ENCODE results near the gene SLC38A7.
A peak's percentile ranks its signal among the peaks of the same experiment; 100 is the strongest.
"Not testable (repeated sequence)": the region's sequence is repeated elsewhere in the genome, so short reads cannot be mapped to it uniquely, and the experiment has no call there.

Gene SLC38A7, protein sequence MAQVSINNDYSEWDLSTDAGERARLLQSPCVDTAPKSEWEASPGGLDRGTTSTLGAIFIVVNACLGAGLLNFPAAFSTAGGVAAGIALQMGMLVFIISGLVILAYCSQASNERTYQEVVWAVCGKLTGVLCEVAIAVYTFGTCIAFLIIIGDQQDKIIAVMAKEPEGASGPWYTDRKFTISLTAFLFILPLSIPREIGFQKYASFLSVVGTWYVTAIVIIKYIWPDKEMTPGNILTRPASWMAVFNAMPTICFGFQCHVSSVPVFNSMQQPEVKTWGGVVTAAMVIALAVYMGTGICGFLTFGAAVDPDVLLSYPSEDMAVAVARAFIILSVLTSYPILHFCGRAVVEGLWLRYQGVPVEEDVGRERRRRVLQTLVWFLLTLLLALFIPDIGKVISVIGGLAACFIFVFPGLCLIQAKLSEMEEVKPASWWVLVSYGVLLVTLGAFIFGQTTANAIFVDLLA

DNA sequence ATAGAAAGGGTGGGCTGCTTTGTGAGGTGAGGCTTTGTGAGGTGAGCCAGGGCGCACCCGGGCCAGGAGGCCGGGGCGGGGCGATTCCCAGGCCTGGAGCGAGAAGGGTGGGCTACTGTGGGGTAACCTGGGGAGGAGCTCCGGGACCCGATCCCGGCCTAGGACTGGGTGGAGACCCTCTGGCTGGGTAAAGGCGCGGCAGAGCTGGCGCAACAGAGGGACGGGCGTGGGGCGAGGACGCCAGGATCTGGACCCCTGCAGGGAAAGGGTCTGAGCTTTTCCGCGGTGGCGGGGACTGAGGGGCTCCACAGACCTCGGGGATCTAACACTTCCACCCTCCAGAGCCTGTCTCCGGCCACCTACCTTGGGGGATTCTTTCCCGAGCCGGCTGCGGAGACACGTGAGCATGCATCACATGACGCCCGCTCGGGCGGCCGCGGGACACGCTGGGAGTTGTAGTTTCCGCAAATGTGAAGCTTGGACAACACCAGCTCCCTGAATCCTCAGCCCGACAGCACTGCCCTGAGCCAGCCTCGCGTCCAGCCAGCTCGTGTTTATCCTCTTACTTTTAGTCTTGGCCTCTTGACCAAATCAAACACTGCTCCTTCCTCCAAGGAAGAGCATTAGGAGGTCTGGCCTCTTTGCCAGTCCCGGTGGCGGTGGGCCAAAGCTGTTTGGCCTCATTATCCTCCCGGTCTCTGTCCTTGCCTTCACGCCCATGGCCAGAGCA, at the start of gene SLC38A7:
TSS of gene SLC38A7 (minus strand) at position 417 of the 730 bp plus-strand sequence. CDS start 4,644 bp downstream, outside the sequence.
- peak; percentile 89 for DNase-seq

DNA sequence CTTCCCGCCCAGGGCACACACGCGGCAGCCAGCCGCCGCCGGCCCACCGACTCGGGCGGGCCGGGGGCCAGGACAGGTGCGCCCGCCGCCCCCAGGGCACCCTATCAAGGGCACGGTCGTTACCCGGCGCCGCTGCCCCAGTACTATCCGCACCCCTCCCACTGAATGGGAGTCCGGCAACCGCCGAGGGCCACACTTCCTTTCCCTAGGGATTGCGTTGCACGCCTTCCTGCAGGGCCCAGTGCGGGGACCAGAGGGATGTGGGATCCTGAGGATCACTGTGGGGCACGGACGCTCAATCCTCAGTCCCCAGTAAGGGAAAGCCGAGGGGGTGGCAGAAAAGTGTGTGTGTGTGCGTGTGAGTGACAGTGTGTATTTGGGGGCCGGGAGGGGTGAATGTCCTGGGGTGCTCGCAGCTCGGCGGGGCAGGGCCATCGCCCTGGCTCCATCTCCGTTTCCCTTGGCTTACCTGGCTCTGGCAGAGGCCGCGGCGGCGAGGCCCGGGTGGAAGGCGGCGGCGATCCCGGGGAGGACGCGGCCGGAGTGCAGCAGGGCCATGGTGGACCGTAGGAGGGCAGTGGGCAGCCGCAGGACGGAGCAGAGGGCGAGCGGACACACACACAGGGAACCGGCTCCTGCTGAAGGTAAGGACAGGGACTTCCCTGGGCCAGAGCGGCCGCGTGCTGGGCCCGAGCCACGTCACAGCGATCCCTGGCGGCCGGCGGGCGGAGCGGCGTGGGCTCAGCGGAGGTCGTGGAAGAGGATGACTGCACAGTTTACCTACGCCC, 49.3 kb upstream of the SLC38A7 start, which contains the start of gene GOT2:
TSS of gene GOT2 (minus strand) at position 646 of the 788 bp plus-strand sequence. CDS start at position 558, 88 bp downstream.
- DNase-seq: peak; percentile 93

DNA sequence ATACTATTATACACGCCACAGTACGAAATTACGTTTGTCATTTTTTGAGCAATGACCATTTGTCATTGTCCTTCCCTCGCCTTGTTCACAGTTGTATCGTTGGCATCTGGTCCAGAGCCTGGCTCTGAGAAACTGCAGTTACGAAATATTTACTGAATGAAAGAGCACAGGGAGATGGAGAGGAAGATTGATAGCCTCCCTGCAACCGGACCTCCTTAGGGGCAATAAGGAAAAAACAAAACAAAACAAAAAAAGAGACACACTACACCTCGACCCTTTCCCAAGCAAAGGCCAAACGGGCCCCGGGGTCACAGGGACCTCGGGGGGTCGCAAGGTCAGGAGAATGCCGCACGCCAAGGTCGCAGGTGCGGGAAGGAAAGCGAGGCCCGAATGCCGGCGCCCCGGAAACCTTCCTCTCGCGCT, 48.7 kb upstream of the SLC38A7 start:
- DNase-seq: no peak

DNA sequence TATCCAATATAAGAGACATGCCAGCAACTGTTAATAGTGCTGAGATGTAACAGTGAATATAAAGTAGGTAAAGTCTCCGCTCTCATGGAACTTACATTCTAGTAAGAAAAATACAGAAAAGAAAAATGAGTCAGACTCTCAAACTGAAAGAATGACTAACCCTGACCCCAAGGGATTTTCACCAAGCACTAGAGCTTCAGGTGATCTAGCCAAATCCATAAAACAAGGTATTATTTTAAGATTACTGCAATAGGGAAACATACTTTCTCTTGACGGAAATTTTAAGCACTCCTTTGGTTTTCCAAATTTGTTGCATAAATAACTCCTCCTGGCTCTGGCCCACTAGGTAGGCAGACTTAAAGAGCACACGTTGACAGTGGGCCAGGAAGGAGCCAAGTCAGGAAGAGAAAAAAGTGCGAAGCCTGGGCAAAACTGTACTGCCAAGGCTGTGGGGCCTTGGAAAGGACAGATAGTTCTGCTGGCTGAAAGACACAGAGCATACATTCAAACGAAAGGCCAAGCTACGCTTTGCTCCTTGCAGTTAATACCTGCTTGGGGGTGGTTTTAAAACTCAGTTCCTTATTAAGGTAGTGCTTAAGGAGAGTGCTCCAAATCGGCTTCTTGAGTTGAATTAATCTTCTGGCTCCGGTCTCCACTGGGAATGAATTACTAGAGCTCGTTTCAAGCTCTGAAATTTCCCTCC, 48.1 kb upstream of the SLC38A7 start:
- DNase-seq: no peak

DNA sequence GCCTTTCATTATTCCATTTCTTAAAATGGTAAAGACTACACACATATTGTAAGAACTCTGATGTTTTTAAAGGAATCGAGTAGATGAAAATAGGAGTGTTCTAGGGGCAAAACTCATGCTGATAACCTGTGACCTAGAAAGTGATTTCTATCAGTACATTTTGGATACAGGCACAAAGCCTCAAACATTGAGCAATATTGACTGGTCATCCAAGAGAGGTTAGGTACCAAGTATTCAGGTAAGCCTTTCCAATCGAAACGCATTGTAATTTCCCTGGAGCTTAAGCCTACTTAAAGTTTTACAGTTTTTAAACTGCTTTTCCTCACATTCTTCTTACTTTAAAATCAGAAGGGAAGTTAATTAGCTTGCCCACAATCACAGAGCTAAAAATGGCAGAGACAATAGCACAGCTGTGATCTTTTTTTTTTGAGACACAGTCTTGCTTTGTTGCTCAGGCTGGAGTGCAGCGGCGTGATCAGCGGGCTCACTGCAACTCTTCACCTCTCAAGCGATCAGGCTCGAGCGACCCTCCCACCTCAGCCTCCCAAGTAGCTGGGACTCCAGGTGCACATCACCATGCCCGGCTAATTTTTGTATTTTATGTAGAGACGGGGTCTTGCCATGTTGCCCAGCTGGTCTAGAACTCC, 46.3 kb upstream of the SLC38A7 start:
- DNase-seq: no peak

DNA sequence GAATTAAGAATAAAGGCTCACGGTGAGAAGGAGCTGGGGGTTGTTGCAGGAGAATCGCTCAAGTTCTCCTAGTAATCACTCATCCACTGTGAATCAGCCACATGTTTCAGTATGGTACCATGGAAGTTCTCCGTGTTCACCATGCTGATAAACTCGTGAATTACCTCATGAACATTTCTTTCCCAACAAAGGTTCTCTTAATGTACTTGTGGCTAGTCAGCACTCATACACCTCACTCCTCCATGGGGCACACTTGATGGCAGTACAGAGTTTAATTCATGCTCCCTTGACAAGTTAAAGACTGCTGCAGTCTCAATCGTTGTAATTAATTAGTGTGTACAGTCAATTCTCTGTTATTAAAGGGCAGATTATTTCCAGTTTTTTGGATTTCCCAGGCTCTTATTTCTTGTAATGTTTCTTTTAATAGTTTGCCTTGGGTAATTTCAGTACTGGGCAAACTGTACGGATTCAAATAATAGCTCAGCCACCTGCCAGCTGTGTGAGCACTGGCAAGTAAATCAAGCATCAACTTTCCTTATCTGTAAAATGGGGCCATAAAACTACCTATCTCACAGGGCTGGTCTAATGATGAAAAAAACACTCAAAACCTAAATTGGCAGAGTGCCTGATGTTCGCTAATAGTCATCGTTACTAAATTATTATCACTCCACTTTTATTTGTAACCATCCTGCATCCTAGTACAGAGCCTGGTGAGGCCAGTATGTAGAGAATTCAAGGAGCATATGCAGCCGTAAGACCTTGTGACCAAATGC, 43.4 kb upstream of the SLC38A7 start:
- DNase-seq: no peak

DNA sequence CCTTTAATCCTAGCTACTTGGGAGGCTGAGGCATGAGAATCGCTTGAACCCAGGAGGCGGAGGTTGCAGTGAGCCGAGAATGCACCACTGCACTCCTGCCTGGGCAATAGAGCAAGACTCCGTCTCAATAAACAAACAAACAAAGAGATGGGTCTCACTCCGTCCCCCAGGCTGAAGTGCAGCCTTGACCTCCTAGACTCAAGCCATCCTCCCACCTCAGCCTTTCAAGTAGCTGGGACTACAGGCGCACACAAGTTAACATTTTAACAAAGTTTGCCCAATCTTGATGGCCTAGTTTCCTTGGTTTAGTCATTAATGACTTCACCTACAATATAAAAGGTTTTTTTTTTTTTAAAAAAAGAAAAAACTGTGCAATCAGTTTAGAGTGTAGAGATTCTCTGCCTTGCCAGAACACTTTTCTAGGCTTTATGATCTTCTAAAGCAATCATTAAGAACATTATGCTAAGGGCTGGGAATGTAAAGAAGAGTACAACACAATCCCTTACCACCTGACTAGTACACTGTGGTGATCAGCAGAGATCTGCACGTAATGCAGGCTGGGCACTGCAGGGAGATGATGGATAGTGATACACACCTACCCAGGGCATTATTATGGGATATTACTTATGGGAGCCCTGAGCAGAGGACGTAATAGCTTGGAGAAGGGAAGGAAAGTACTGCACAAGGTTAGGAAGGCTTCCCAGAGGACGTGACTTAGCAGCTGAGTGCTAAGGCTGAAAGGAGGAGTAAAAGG, 42.6 kb upstream of the SLC38A7 start:
- DNase-seq: no peak

DNA sequence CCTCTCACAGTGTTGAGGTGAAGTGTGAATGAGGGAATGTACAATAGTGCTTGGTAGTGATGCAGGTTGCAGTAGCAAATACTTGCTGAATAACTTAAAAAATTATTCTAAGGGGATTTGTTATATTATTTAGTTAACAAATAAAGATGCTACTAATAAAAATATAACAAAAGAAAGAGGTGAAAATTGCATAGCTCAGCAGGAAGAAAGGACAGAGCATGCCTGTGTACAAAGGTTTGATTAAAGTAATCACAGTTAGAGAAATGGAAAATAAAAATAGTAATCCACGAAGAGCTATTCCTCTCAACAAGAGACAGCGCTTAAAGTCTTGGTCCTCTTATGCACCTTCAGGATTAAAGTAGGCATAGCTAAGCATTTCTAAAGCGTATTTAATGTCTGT, 38.5 kb upstream of the SLC38A7 start:
- DNase-seq: no peak

DNA sequence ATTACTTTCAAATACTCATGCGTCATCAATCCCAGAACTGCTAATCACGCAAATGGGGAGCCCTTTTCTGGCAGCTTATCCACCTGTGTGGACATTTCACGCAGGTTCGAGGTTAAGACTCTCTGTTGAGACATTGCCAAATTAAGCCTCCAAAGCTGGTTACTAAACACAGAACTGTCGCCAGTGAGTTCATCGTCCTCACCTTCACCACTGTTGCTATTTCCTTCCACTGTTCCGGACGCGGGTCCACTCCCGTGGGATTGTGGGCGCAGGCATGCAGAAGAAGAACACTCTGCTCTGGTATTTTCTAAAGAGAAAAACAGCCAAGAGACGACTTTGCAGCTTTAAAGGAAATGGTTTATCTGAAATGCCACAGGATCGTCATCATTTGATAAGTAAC, 33.4 kb upstream of the SLC38A7 start:
- no peak for DNase-seq

DNA sequence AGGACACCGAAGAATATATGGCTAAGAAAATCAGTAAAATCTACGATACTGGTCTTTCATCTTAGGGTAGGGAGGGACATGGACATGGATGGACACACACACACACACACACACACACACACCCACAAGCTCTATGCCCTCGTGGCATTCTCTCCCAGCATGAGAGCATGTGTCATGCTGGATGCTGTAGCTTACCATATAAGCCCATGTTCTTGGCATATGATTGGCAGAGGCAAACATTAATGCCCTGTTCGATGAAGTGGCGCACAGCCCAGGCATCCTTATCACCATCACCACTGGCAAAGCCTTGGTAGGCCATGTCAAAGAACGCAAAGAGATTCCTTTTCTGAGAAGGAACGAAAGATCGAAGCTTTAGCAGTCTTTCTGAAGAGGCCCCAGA, 31.9 kb upstream of the SLC38A7 start:
- DNase-seq: no peak

DNA sequence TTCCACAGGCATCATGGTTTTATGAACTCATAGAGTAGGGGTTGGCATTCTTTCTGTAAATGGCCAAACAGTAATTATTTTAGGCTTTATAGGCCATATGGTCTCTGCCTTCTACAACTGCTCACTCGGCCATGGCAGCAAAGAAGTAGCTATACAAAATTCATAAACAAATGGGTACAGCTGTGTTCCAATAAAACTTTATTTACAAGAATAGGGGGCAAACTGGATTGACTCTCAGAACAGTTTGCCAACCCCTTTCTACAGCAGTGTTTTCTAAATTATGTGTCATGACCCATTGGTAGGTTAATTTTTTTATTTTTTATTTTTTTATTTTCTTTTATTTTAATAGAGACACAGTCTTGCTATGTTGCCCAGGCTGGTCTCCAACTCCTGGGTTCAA, 29.2 kb upstream of the SLC38A7 start:
- DNase-seq: no peak

DNA sequence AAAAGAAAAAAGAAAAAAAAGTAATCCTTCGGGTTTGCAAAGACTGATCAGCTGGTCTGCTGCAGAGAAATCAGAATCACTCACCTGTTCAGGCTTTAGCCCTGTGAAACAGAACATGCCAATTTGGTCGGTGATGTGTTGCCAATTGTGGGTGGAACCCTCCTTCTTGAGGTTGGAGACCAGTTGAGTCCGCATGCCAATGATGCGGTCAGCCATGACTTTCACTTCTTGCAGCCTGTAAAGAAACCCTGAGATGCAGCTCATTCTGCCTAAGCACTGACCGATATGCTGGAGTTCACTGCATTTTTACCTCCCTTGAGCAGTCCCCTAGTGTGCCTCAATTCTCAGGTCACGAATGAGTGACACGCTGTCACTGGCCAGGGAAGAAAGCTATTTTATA, 24.8 kb upstream of the SLC38A7 start:
- DNase-seq: no peak

DNA sequence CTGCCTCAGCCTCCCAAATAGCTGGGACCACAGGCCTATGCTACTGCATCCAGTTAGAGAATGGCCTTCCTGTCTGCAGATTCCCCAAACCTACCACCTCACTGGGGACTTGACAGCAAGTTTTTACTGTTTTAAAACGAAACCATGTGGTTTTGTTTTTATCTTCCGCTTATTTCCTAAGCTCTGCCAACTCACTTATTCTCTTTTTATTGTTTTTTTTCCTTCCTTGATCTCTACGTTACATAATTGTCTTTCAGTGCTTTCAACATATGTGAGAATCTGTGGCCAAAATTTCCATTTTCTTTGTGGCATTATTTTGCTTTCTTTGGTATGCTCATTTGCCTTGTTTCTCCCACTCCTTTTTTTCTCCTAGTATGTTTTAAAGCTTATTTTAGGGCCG, 14.6 kb upstream of the SLC38A7 start:
- no peak for DNase-seq

DNA sequence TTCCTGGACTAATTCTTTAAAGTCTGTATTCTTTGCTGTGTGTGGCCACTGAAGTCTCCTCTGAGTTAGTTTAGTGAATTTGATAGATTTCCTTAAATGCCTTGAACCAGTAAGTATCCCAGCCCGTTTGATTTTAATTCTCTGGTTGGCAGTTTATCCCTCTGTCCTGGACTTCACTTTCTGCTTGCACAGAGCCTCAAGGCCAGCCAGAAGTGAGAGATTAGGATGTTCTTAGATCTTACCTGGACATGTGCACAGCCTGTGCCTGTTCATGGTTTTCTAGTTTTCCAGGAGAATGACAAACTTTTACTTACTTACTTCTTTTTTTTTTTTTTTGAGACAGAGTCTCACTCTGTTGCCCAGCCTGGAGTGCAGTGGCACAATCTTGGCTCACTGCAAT, 10.8 kb upstream of the SLC38A7 start:
- no peak for DNase-seq

DNA sequence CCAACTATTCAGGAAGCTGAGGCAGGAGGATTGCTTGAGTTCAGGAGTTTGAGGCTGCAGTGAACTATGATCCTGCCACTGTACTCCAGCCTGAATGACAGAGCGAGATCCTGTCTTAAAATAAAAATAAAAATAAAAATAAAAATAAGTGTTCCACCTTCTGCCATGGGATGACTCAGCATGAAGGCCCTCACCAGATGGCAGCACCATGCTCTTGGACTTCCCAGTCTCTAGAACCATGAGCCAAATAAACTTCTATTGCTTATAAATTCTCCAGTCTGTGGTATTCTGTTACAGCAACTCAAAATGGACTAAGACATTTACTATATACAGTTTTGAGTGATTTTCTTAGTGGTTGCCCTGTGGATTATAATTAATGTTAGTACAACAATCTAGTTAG, 7.9 kb upstream of the SLC38A7 start:
- no peak for DNase-seq

DNA sequence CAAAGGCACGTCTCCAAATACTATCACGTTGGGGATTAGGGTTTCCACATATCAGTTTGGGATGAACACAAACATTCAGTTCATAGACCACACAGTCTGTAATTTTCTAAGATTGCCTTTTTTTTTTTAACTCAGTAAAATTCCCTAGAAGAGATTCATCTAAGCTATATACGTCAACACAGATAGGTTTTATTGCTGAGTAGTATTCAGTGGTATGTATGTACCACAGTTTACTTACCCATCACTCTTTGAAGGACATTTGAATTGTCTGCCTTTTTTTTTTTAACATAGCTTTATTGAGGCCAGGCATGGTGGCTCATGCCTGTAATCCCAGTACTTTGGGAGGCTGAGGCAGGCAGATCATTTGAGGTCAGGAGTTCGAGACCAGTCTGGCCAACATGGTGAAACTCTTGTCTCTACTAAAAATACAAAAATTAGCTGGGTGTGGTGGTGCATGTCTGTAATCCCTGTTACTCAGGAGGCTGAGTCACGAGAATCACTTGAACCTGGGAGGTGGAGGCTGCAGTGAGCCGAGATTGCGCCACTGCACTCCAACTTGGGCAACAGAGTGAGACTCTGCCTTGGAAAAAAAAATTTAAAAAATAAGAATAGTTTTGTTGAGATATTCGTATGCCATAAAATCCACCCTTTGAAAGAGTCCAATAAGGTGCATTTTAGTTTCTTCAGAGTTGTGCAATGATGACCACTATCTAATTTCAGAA, 2.6 kb upstream of the SLC38A7 start:
- not testable (repeated sequence) for DNase-seq

DNA sequence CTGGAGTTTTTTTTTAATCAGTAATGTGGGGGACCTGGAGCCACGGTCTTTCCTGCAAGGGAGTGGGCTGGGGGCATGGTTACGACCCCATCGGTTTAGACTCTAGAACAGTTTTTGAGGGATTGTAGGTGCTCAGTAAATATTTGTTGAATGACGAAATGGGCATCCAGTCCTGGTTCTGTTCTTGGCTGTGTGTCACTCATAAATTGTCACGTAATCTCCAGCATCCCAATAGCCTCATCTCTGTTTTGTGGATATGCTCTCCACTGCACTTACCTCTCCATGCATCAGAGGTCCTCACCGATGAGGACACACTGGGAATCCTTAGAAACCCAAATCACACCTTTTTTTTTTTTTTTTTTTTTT, 497 bp upstream of the SLC38A7 start:
- peak; percentile 12 for DNase-seq

DNA sequence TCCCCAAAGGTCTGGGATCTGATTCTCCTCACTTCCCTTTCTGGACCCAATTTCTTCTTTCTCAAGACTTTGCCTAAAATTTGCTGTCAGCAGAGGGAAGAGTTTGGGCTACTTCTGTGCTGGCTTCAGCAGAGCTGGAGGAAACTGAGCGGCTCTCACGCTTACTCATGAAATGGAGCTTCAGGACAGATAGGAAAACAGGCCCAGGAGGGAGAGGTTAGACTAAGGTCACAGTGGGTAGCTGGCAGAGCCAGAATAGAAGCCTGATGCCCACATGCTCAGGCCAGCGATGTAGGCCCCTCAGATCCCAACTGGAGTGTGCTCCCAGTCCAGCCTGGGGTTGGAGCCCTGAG, 593 bp downstream of the SLC38A7 start:
- no peak for DNase-seq

DNA sequence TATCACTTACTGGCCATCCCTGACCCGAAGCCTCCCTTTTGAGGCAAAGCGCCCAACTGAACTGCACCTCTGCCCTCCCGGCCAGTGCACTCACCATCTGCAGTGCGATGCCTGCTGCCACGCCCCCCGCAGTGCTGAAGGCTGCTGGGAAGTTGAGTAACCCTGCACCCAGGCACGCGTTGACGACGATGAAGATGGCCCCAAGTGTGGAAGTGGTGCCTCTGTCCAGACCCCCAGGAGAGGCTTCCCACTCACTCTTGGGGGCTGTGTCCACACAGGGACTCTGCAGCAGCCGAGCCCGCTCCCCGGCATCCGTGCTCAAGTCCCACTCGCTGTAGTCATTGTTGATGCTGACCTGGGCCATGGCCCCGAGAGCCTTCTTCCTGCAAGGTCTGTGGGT, 4.8 kb downstream of the SLC38A7 start:
- no peak for DNase-seq

DNA sequence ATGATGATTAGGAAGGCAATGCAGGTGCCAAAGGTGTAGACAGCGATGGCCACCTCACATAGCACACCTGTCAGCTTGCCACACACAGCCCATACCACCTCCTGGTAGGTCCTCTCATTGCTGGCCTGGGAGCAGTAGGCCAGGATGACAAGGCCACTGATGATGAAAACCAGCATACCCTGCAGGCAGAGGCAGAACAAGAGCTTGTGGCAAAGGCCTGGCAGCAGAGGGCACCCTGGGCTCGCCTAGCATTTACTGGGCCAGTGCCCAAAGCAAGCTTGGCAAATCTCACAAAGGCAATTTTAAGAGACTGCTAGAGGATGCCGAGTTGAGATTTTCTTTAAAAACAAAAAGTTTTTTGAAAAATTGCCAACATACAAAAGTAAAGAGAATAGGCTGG, 5.9 kb downstream of the SLC38A7 start:
- DNase-seq: no peak

Measured in activated effector memory CD4-positive, alpha-beta T cell treated with anti-CD3 and anti-CD28 coated beads, Interleukin-2, amount 50 U/mL, for 16 hours (primary cell).